ENCODE measurements around the gene ARID3A. TPM values are rescaled to one million over a fixed set of nuclear protein-coding genes. Genes with fewer than 3 reads are reported as not detected.

The ARID3A gene
- total and polyA plus RNA-seq, 2 of the 13 experiments (the other 11 are each of a cell fraction or from before 2014, with no cell fraction given) = 71.3 to 77.9 TPM

- TF ChIP-seq CSRNP1 (CRISPR knock-in tag; IDR thresholded peaks at IDR 0.05) (peak; percentile 66), ZNF160 (CRISPR knock-in tag; IDR thresholded peaks at IDR 0.05) (peak; percentile 60; the same call in 1 of the 2 replicates), AHR (CRISPR knock-in tag; IDR thresholded peaks at IDR 0.05) (no peak), ZC3H13 (CRISPR knock-in tag; IDR thresholded peaks at IDR 0.05) (peak; percentile 79; the same call in 1 of the 2 replicates), GLI4 (CRISPR knock-in tag; IDR thresholded peaks at IDR 0.05; ENCODE audit: borderline replicate concordance) (0 out of 2 replicates have a peak, but pooled peaks have one; percentile 87), HMGXB3 (CRISPR knock-in tag; IDR thresholded peaks at IDR 0.05; ENCODE audit: borderline replicate concordance) (0 out of 2 replicates have a peak, but pooled peaks have one; percentile 41), SRY (CRISPR knock-in tag; IDR thresholded peaks at IDR 0.05) (0 out of 2 replicates have a peak, but pooled peaks have one; percentile 42), ZNF17 (CRISPR knock-in tag; IDR thresholded peaks at IDR 0.05) (0 out of 2 replicates have a peak, but pooled peaks have one; percentile 43), KAT7 (CRISPR knock-in tag; IDR thresholded peaks at IDR 0.05; ENCODE audit: borderline replicate concordance) (peak; percentile 89; the same call in 1 of the 2 replicates), ZZZ3 (CRISPR knock-in tag; IDR thresholded peaks at IDR 0.05; ENCODE audit: borderline replicate concordance) (peak; percentile 35; the same call in 1 of the 2 replicates), DZIP1 (CRISPR knock-in tag; IDR thresholded peaks at IDR 0.05) (no peak), SRSF1 (optimal IDR thresholded peaks at IDR 0.05; ENCODE audit: low read depth, low read length) (peak; percentile 79), MYNN (CRISPR knock-in tag; IDR thresholded peaks at IDR 0.05; ENCODE audit: low read depth) (0 out of 2 replicates have a peak, but pooled peaks have one; percentile 27), ZNF335 (CRISPR knock-in tag; IDR thresholded peaks at IDR 0.05) (0 out of 2 replicates have a peak, but pooled peaks have one; percentile 68), ZNF83 (CRISPR knock-in tag; IDR thresholded peaks at IDR 0.05; ENCODE audit: borderline replicate concordance) (peak; percentile 74; the same call in 1 of the 2 replicates), CBX5 (CRISPR knock-in tag; IDR thresholded peaks at IDR 0.05; ENCODE audit: borderline replicate concordance) (0 out of 2 replicates have a peak, but pooled peaks have one; percentile 45), ARHGAP35 (CRISPR knock-in tag; IDR thresholded peaks at IDR 0.05; ENCODE audit: borderline replicate concordance) (peak; percentile 67; the same call in 1 of the 2 replicates), MIER2 (CRISPR knock-in tag; IDR thresholded peaks at IDR 0.05) (peak; percentile 65), ZNF556 (CRISPR knock-in tag; IDR thresholded peaks at IDR 0.05; ENCODE audit: borderline replicate concordance) (peak; percentile 56; the same call in 1 of the 2 replicates)
Observed at GRCh38 chr19:980133-980998, 54.5 kb downstream of the ARID3A start (continued).

Data from HepG2 (cell line).